H9 (cell line): ENCODE data around the gene GNB3. TPM values are rescaled to one million over a fixed set of nuclear protein-coding genes. Genes with fewer than 3 reads are reported as not detected.

Experiments
- DNase-seq: peaks from one replicate; pipeline ENCODE4 v3.0.0-alpha.2; 2017
- H2AFZ ChIP-seq: one replicate; pipeline ENCODE4 v1.6.1; 2013; ENCODE audit warnings: mild to moderate bottlenecking, low read length, control low read depth, moderate library complexity
- H2AK5ac ChIP-seq: 2 replicates; pipeline ENCODE4 v1.6.1; 2013; ENCODE audit warnings: low read length, control low read depth, mixed read lengths; ENCODE audit not compliant: insufficient read length
- H2BK120ac ChIP-seq: one replicate; pipeline ENCODE4 v1.6.1; 2013; ENCODE audit warnings: low read depth, mild to moderate bottlenecking, low read length, control low read depth, inconsistent platforms; ENCODE audit not compliant: poor library complexity, severe bottlenecking
- H2BK12ac ChIP-seq: 2 replicates; pipeline ENCODE4 v1.6.1; 2013; ENCODE audit warnings: low read length, control low read depth, mixed read lengths, low read depth; ENCODE audit not compliant: insufficient read length
- H2BK15ac ChIP-seq: 2 replicates; pipeline ENCODE4 v1.6.1; 2013; ENCODE audit warnings: low read depth, low read length, control low read depth
- H2BK20ac ChIP-seq: one replicate; pipeline ENCODE4 v1.6.1; 2013; ENCODE audit warnings: low read depth, mild to moderate bottlenecking, low read length, control low read depth, inconsistent platforms; ENCODE audit not compliant: poor library complexity, severe bottlenecking
- H2BK5ac ChIP-seq: 2 replicates; pipeline ENCODE4 v1.6.1; 2013; ENCODE audit warnings: low read length, control low read depth, mixed read lengths; ENCODE audit not compliant: insufficient read length
- H3K14ac ChIP-seq: 2 replicates; pipeline ENCODE4 v1.6.1; 2013; ENCODE audit warnings: low read length, control low read depth; ENCODE audit not compliant: insufficient read depth
- H3K18ac ChIP-seq: 2 replicates; pipeline ENCODE4 v1.6.1; 2013; ENCODE audit warnings: low read depth, mild to moderate bottlenecking, mixed read lengths, low read length, control low read depth; ENCODE audit not compliant: insufficient read length
- H3K23ac ChIP-seq: 2 replicates; pipeline ENCODE4 v1.6.1; 2013; ENCODE audit warnings: low read length, control low read depth, mixed read lengths, low read depth; ENCODE audit not compliant: insufficient read length
- H3K23me2 ChIP-seq: 2 replicates; pipeline ENCODE4 v1.6.1; 2013; ENCODE audit warnings: low read depth, mild to moderate bottlenecking, mixed read lengths, low read length, control low read depth; ENCODE audit not compliant: insufficient read length, poor library complexity, severe bottlenecking
- H3K27ac ChIP-seq: 2 replicates; pipeline ENCODE4 v1.5.1; 2013; ENCODE audit warnings: low read length, control low read depth, mixed read lengths, low read depth; ENCODE audit not compliant: insufficient read length
- H3K27me3 ChIP-seq: 2 replicates; pipeline ENCODE4 v1.6.1; 2013; ENCODE audit warnings: low read length, control low read depth, inconsistent platforms; ENCODE audit not compliant: insufficient read depth
- H3K4ac ChIP-seq: 2 replicates; pipeline ENCODE4 v1.6.1; 2013; ENCODE audit warnings: low read depth, mild to moderate bottlenecking, control low read depth, inconsistent platforms, low read length, moderate library complexity
- H3K4me1 ChIP-seq: 2 replicates; pipeline ENCODE4 v1.6.1; 2013; ENCODE audit warnings: low read length, control low read depth, inconsistent platforms; ENCODE audit not compliant: insufficient read depth
- H3K4me2 ChIP-seq: 2 replicates; pipeline ENCODE4 v1.6.1; 2013; ENCODE audit warnings: low read length, control low read depth, mixed read lengths; ENCODE audit not compliant: insufficient read length, insufficient read depth
- H3K56ac ChIP-seq: 2 replicates; pipeline ENCODE4 v1.6.1; 2013; ENCODE audit warnings: low read depth, mild to moderate bottlenecking, mixed read lengths, low read length, control low read depth; ENCODE audit not compliant: insufficient read length
- H3K79me1 ChIP-seq: 2 replicates; pipeline ENCODE4 v1.6.1; 2013; ENCODE audit warnings: low read depth, mild to moderate bottlenecking, moderate library complexity, low read length, control low read depth, inconsistent platforms; ENCODE audit not compliant: insufficient read depth, poor library complexity, severe bottlenecking
- H3K79me2 ChIP-seq: 2 replicates; pipeline ENCODE4 v1.6.1; 2013; ENCODE audit warnings: low read length, control low read depth, inconsistent platforms; ENCODE audit not compliant: insufficient read depth
- H3K9ac ChIP-seq: 2 replicates; pipeline ENCODE4 v1.6.1; 2013; ENCODE audit warnings: low read length, control low read depth, mixed read lengths; ENCODE audit not compliant: insufficient read length; ENCODE audit errors: extremely low read depth
- H3K9me3 ChIP-seq: one replicate; pipeline ENCODE4 v1.6.1; 2013; ENCODE audit warnings: low read depth, low read length, inconsistent platforms; ENCODE audit not compliant: control insufficient read depth
- H3T11ph ChIP-seq: one replicate; pipeline ENCODE4 v1.6.1; 2013; ENCODE audit warnings: mild to moderate bottlenecking, low read length, control low read depth, inconsistent platforms
- H4K20me1 ChIP-seq: one replicate; pipeline ENCODE4 v1.6.1; 2013; ENCODE audit not compliant: control insufficient read depth, insufficient read length, insufficient read depth
- H4K5ac ChIP-seq: 2 replicates; pipeline ENCODE4 v1.6.1; 2013; ENCODE audit warnings: low read depth, mild to moderate bottlenecking, mixed read lengths, low read length, control low read depth; ENCODE audit not compliant: insufficient read length
- H4K8ac ChIP-seq: replicated peaks from 2 replicates; pipeline ENCODE4 v1.6.1; 2013; ENCODE audit warnings: low read length, control low read depth, mixed read lengths, low read depth; ENCODE audit not compliant: insufficient read length
- H4K91ac ChIP-seq: 2 replicates; pipeline ENCODE4 v1.6.1; 2013; ENCODE audit warnings: low read depth, mild to moderate bottlenecking, moderate library complexity, mixed read lengths, low read length, control low read depth; ENCODE audit not compliant: insufficient read length
- H3K27ac Mint-ChIP-seq, 3 experiments: 2 replicates in 2 of 3; 3 replicates in 1 of 3; pipeline ENCODE4 v1.8.0; 2020 to 2021; ENCODE audit warnings: mixed read lengths in 3 of 3, mild to moderate bottlenecking in 1 of 3, moderate library complexity in 1 of 3
- H3K27me3 Mint-ChIP-seq: 2 replicates; pipeline ENCODE4 v1.8.0; 2021; ENCODE audit warnings: low read depth, mild to moderate bottlenecking, moderate library complexity, mixed read lengths
- H3K36me3 Mint-ChIP-seq, 3 experiments: 2 replicates in 2 of 3; 3 replicates in 1 of 3; pipeline ENCODE4 v1.8.0; 2020 to 2021; ENCODE audit warnings: low read depth in 3 of 3, mixed read lengths in 3 of 3; ENCODE audit not compliant: insufficient read depth in 1 of 3
- H3K4me1 Mint-ChIP-seq, 2 experiments: 2 replicates each; pipeline ENCODE4 v1.8.0; 2020; ENCODE audit warnings: mixed read lengths in 2 of 2
- H3K4me3 Mint-ChIP-seq, 2 experiments: 2 replicates in 1 of 2; 3 replicates in 1 of 2; pipeline ENCODE4 v1.8.0; 2020 to 2021; ENCODE audit warnings: mild to moderate bottlenecking in 2 of 2, mixed read lengths in 2 of 2, moderate library complexity in 1 of 2
- H3K9me3 Mint-ChIP-seq, 2 experiments: 2 replicates in 1 of 2; 3 replicates in 1 of 2; pipeline ENCODE4 v1.8.0; 2020; ENCODE audit warnings: mild to moderate bottlenecking in 2 of 2, mixed read lengths in 2 of 2, moderate library complexity in 1 of 2
- CTCF ChIP-seq: fragments of 200-600 bp; sonication (generic); conservative IDR thresholded peaks from 3 replicates; pipeline ENCODE4 v1.8.0; 2021; ENCODE audit warnings: antibody characterized with exemption, mild to moderate bottlenecking
- WGBS: extraction: QIAGEN DNeasy Blood & Tissue Kit; methylation state at CpG from one replicate; pipeline ENCODE4 v1.1.7; 2013; ENCODE audit warnings: missing lambda C conversion rate, low lambda C conversion rate, mixed read lengths; ENCODE audit not compliant: insufficient read length; ENCODE audit errors: extremely low coverage; 5-methylcytosine and 5-hydroxymethylcytosine counted together
- total RNA-seq: library from RNA; stranded (reverse); gene quantifications from 2 replicates; pipeline ENCODE4 v1.2.1, GENCODE V29; 2021

GNB3 gene
- total RNA-seq, 1 experiment from 2014 or later, result 17.3 TPM

GRCh38 chr12:6813363-6813762 is 27.4 kb upstream of the GNB3 start:
- no peaks in the 10 kb centered on the region for H3K23me2 ChIP-seq
- no CpG with 5 or more reads among the region's 4 CpGs for WGBS
- peaks cover 55% of the 10 kb centered on the region for H3K27me3 Mint-ChIP-seq

More at GRCh38 chr12:6813363-6813762, 27.4 kb upstream of the GNB3 start:
- H2BK15ac ChIP-seq, result no peak overlapping the region
- no peak overlapping the region for H3K4ac ChIP-seq
- no peak overlapping the region for H3K18ac ChIP-seq
- no peaks in the 10 kb centered on the region for H3K9me3 ChIP-seq
- H2AFZ ChIP-seq, result no peak overlapping the region
- no peaks in the 10 kb centered on the region for H3K79me2 ChIP-seq
- H2BK5ac ChIP-seq, result no peak overlapping the region
- peaks cover 0 to 2% of the 10 kb centered on the region in 2 experiments; a peak in 1 of 5 replicates for H3K9me3 Mint-ChIP-seq
- peaks cover 7% of the 10 kb centered on the region; the same call in 1 of the 2 replicates for H3K4me1 ChIP-seq
- no peak overlapping the region for H3K56ac ChIP-seq
- no peak overlapping the region for H2BK20ac ChIP-seq
- H2AK5ac ChIP-seq, result no peak overlapping the region
- no peak for TF ChIP-seq CTCF
- H4K5ac ChIP-seq, result no peak overlapping the region
- H4K20me1 ChIP-seq, result no peaks in the 10 kb centered on the region
- H3K4me2 ChIP-seq, result no peak overlapping the region
- H2BK120ac ChIP-seq, result no peak overlapping the region
- no peak overlapping the region for H4K8ac ChIP-seq
- no peak overlapping the region for H3K27ac Mint-ChIP-seq
- H2BK12ac ChIP-seq, result no peak overlapping the region
- H3K4me3 Mint-ChIP-seq, result no peak overlapping the region
- H3K79me1 ChIP-seq, result no peaks in the 10 kb centered on the region
- H3K27me3 ChIP-seq, result no peaks in the 10 kb centered on the region
- no peak overlapping the region for H3K14ac ChIP-seq
- H3K23ac ChIP-seq, result no peak overlapping the region
- H3T11ph ChIP-seq, result no peak overlapping the region
- no peak for DNase-seq
- H3K4me1 Mint-ChIP-seq, result peaks cover 27 to 32% of the 10 kb centered on the region in 2 experiments
- no peak overlapping the region for H3K9ac ChIP-seq
- no peak overlapping the region for H4K91ac ChIP-seq
- peaks cover 0 to 3% (median 0%) of the 10 kb centered on the region in 3 experiments; a peak in 1 of 7 replicates for H3K36me3 Mint-ChIP-seq
- H3K27ac ChIP-seq, result no peak overlapping the region
